HepG2 (cell line): ENCODE measurements around the gene PTPA.
"Not testable (repeated sequence)": the region's sequence is repeated elsewhere in the genome, so short reads cannot be mapped to it uniquely, and the experiment has no call there.

Source experiments
- ARID2 ChIP-seq: sonication (generic); formaldehyde crosslinking; IDR thresholded peaks from 2 replicates; pipeline ENCODE4 v1.8.1; 2022; ENCODE audit warnings: mild to moderate bottlenecking, missing genetic modification reagents, borderline replicate concordance
- FOXP1 ChIP-seq, 2 experiments: fragments of 450-650 bp in 1 of 2; IDR thresholded peaks; 2 replicates each; pipeline ENCODE4 v1.6.1; 2017 to 2018; ENCODE audit warnings: antibody characterized with exemption in 1 of 2
- KLF16 ChIP-seq, 2 experiments: sonication (generic) in 1 of 2; formaldehyde crosslinking in 1 of 2; IDR thresholded peaks; 2 replicates each; pipeline versions ENCODE4 v1.6.1 to v1.8.0; 2016 to 2023; ENCODE audit warnings: missing genetic modification reagents in 2 of 2, missing compliant biosample characterization in 1 of 2
- NR3C1 ChIP-seq: sonication (generic); formaldehyde crosslinking; IDR thresholded peaks from 2 replicates; pipeline ENCODE4 v1.4.0; 2020; ENCODE audit warnings: missing genetic modification reagents
- RAD21 ChIP-seq: fragments of 450-650 bp; formaldehyde crosslinking; IDR thresholded peaks from 2 replicates; pipeline ENCODE4 v1.5.0; 2020; ENCODE audit warnings: mild to moderate bottlenecking
- ZC3H4 ChIP-seq: sonication (generic); formaldehyde crosslinking; IDR thresholded peaks from 2 replicates; pipeline ENCODE4 v1.4.0; 2020; ENCODE audit warnings: missing genetic modification reagents, borderline replicate concordance
- ZSCAN25 ChIP-seq: sonication (generic); formaldehyde crosslinking; IDR thresholded peaks from 2 replicates; pipeline ENCODE4 v1.8.0; 2022; ENCODE audit warnings: mild to moderate bottlenecking, missing genetic modification reagents

DNA sequence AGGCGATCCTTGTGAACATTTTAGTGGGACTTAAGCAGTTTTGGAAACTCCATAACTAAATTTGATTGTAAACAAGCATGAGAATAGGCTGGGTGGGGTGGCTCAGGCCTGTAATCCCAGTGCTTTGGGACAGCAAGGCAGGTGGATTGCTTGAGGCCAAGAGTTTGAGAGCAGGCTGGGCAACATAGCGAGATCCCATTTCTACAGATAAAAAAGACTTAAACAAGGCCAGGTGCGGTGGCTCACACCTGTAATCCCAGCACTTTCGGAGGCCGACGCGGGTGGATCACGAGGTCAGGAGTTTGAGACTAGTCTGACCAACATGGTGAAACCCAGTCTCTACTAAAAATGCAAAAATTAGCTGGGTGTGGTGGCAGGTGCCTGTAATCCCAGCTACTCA is 78.8 kb downstream of the PTPA start:
- not testable (repeated sequence) for TF ChIP-seq ZSCAN25 (CRISPR knock-in tag); FOXP1 (IDR thresholded peaks at IDR 0.05); FOXP1 (CRISPR knock-in tag; IDR thresholded peaks at IDR 0.05); RAD21 (CRISPR knock-in tag); ZC3H4; NR3C1; ARID2; KLF16 (CRISPR knock-in tag; IDR thresholded peaks at IDR 0.05)
